ENCODE measurements around the gene DNAJC9. TPM values are rescaled to one million over a fixed set of nuclear protein-coding genes. Genes with fewer than 3 reads are reported as not detected.

DNAJC9 gene
- total RNA-seq, 6 donors from 2014 or later, result 10.1 to 16.8 (median 12.0) TPM

GRCh38 chr10:73233883-73234282 is 13.2 kb downstream of the DNAJC9 start:
- Histone ChIP-seq H3K4me1 (no peaks in the 10 kb centered on the region), H3K27me3 (no peaks in the 10 kb centered on the region), H3K4me3 (no peak overlapping the region), H3K36me3 (peaks cover 3 to 66% (median 8%) of the 10 kb centered on the region in 4 donors), H3K27ac (no peak overlapping the region), H3K9me3 (no peaks in the 10 kb centered on the region)
- WGBS, 2 donors, result 92 to 98% methylated on average over 2 of the region's 2 CpGs
- TF ChIP-seq POLR2A (IDR thresholded peaks at IDR 0.05) (no peak), CTCF (IDR thresholded peaks at IDR 0.05) (no peak), POLR2AphosphoS5 (IDR thresholded peaks at IDR 0.05) (no peak), EP300 (IDR thresholded peaks at IDR 0.05) (no peak)
- DNase-seq (no peak), ATAC-seq (ENCODE audit: low FRiP score in 2 of 2) (no peak)

DNA sequence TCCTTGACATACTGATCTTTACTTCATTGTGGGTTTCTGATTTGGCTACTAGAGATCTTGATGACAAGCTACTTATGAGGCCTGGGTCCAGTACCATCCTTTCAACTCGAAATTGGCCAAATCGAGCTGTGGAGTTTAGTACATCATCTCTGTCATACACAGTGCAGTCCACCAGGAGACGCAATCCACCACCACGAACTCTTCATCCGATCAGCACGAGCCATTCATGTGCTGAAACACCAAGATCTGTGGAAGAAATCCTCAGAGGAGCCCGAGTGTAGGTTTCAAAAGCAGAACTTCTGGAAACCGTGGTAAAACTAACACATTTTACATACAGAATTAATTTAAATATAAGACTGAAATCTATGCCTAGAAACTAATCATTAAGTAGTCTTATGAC is 14.2 kb downstream of the DNAJC9 start:
- peaks cover 3 to 66% (median 7%) of the 10 kb centered on the region in 4 donors for H3K36me3 ChIP-seq
- no peak for DNase-seq
- no peak overlapping the region for H3K27ac ChIP-seq
- no peaks in the 10 kb centered on the region for H3K9me3 ChIP-seq
- H3K27me3 ChIP-seq, result no peaks in the 10 kb centered on the region
- peaks cover 0 to 3% (median 0%) of the 10 kb centered on the region in 4 donors for H3K4me1 ChIP-seq
- 90 to 91% methylated on average over 8 of the region's 8 CpGs for WGBS, 2 donors
- no peak overlapping the region for H3K4me3 ChIP-seq
- no peak for ATAC-seq (ENCODE audit: low FRiP score in 2 of 2)
- TF ChIP-seq CTCF (IDR thresholded peaks at IDR 0.05) (no peak), POLR2A (IDR thresholded peaks at IDR 0.05) (no peak), EP300 (IDR thresholded peaks at IDR 0.05) (no peak), POLR2AphosphoS5 (IDR thresholded peaks at IDR 0.05) (no peak)

GRCh38 chr10:73229567-73229966 is 17.5 kb downstream of the DNAJC9 start:
- Histone ChIP-seq H3K27me3 (no peaks in the 10 kb centered on the region), H3K27ac (no peak overlapping the region), H3K4me3 (no peak overlapping the region), H3K4me1 (peaks cover 0 to 3% (median 0%) of the 10 kb centered on the region in 4 donors), H3K9me3 (no peaks in the 10 kb centered on the region), H3K36me3 (peaks cover 0 to 43% (median 2%) of the 10 kb centered on the region in 4 donors)
- DNase-seq, result no peak
- TF ChIP-seq CTCF (IDR thresholded peaks at IDR 0.05) (no peak), POLR2AphosphoS5 (IDR thresholded peaks at IDR 0.05) (no peak)
- 67 to 78% methylated on average over 6 of the region's 6 CpGs for WGBS, 2 donors
- ATAC-seq (ENCODE audit: low FRiP score in 2 of 2), result peak in 1 of 2 donors; percentile 38

DNA sequence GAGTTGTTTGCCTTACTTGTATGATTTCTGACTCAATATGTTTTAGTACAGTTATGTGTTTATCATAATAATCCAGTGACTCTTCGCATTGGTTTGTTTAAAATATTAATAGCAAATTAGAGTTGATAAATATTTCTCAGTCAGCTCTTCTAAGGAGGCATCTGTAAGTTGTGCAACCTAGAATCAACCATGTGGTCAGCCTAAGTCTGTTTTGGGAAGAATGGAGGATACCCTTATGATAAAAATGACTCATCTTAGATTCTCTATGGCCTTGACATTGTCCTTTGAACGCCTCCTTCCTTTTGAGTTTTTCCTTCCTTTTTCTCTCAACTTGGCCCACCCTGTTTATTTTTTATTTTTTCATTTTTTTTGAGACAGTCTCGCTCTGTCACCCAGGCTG is 18.8 kb downstream of the DNAJC9 start:
- ATAC-seq (ENCODE audit: low FRiP score in 2 of 2) (no peak), DNase-seq (no peak)
- H3K4me3 ChIP-seq, result no peak overlapping the region
- H3K36me3 ChIP-seq, result peaks cover 0 to 29% (median 1%) of the 10 kb centered on the region in 4 donors
- peaks cover 0 to 3% (median 0%) of the 10 kb centered on the region in 4 donors for H3K4me1 ChIP-seq
- H3K27me3 ChIP-seq, result no peaks in the 10 kb centered on the region
- TF ChIP-seq EP300 (IDR thresholded peaks at IDR 0.05) (no peak), POLR2AphosphoS5 (IDR thresholded peaks at IDR 0.05) (no peak), CTCF (IDR thresholded peaks at IDR 0.05) (no peak), POLR2A (IDR thresholded peaks at IDR 0.05) (no peak)
- 85 to 86% methylated on average over 3 of the region's 3 CpGs for WGBS, 2 donors
- H3K27ac ChIP-seq, result no peak overlapping the region
- H3K9me3 ChIP-seq, result no peaks in the 10 kb centered on the region

DNA sequence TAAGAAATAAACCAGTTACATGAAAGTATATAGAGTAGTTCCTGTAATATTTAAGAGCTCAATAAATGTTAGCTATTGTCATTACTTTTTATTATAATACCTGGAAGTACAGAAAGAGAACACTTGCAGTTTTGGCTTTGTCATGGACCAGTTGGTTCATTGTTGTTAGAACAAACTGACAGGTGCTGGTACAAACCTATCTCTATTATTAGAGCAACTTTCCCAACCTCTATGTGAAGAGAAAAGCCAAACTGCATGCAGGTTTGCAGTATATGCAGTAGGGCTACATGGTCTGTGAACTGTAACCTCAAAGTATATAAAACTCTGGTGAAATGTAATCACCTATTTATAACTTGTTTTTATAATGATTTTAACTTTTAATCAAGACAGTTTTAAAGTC is 20.4 kb downstream of the DNAJC9 start:
- Histone ChIP-seq H3K27me3 (no peaks in the 10 kb centered on the region), H3K9me3 (no peaks in the 10 kb centered on the region), H3K4me1 (peaks cover 0 to 3% (median 0%) of the 10 kb centered on the region in 4 donors), H3K36me3 (peaks cover 0 to 17% (median 1%) of the 10 kb centered on the region in 4 donors), H3K4me3 (no peak overlapping the region), H3K27ac (no peak overlapping the region)
- no peak for DNase-seq
- no peak for TF ChIP-seq POLR2AphosphoS5 (IDR thresholded peaks at IDR 0.05)
- TF ChIP-seq CTCF (IDR thresholded peaks at IDR 0.05), result no peak
- TF ChIP-seq EP300 (IDR thresholded peaks at IDR 0.05), result no peak
- TF ChIP-seq POLR2A (IDR thresholded peaks at IDR 0.05), result no peak
- ATAC-seq (ENCODE audit: low FRiP score in 2 of 2), result no peak
